PC-3 (cell line): ENCODE data around the gene GORAB. TPM values are rescaled to one million over a fixed set of nuclear protein-coding genes. Genes with fewer than 3 reads are reported as not detected.

Source experiments
- ATAC-seq: fragments of 200-7000 bp; cut with Tn5 transposase; 2 replicates; pipeline ENCODE4 v1.9.1; 2020; ENCODE audit warnings: mild to moderate bottlenecking, moderate library complexity
- BruUV-seq: library from RNA; stranded (reverse); fragments of 400-500 nt; replicated peaks from 2 replicates; lab custom pipeline; 2021; lab: Mats Ljungman, UMichigan
- CTCF ChIA-PET: fragments of 300-600 bp; sonication (Branson Sonifier 250); formaldehyde crosslinking; loops from one replicate; lab custom pipeline; 2022; ENCODE audit warnings: antibody characterized with exemption; lab: Charles Lee
- POLR2A ChIA-PET: fragments of 300-600 bp; sonication (Branson Sonifier 250); formaldehyde crosslinking; loops from one replicate; lab custom pipeline; 2022; ENCODE audit warnings: antibody characterized with exemption; ENCODE audit not compliant: unreplicated experiment; lab: Charles Lee
- DNase-seq: peaks from one replicate; pipeline ENCODE4 v3.0.0-alpha.2; 2015
- H2AFZ ChIP-seq: fragments of 300-600 bp; sonication (generic); 2 replicates; pipeline ENCODE4 v1.6.0; 2016; ENCODE audit warnings: antibody characterized with exemption, low read length
- H3F3A ChIP-seq: fragments of 300-600 bp; sonication (generic); one replicate; pipeline ENCODE4 v1.6.0; 2017; ENCODE audit warnings: antibody characterized with exemption, low read length, control low read depth, mild to moderate bottlenecking; ENCODE audit not compliant: unreplicated experiment
- H3K27ac ChIP-seq: fragments of 300-600 bp; sonication (generic); 2 replicates; pipeline ENCODE4 v1.5.1; 2016; ENCODE audit warnings: mild to moderate bottlenecking, low read length
- H3K27me3 ChIP-seq: fragments of 300-600 bp; sonication (generic); 2 replicates; pipeline ENCODE4 v1.6.1; 2016; ENCODE audit warnings: low read length, mixed read lengths
- H3K36me3 ChIP-seq: fragments of 300-600 bp; sonication (generic); 2 replicates; pipeline ENCODE4 v1.6.1; 2016; ENCODE audit warnings: low read depth, mixed run types, low read length, mixed read lengths
- H3K4me1 ChIP-seq: fragments of 300-600 bp; sonication (generic); 2 replicates; pipeline ENCODE4 v1.5.1; 2016; ENCODE audit warnings: low read length; ENCODE audit not compliant: insufficient read depth
- H3K4me2 ChIP-seq: fragments of 300-600 bp; sonication (generic); 2 replicates; pipeline ENCODE4 v1.6.0; 2016; ENCODE audit warnings: low read length
- H3K4me3 ChIP-seq: fragments of 300-600 bp; sonication (generic); 2 replicates; pipeline ENCODE4 v1.5.1; 2016; ENCODE audit warnings: mild to moderate bottlenecking, low read length, mixed read lengths
- H3K79me2 ChIP-seq: fragments of 300-600 bp; sonication (generic); 2 replicates; pipeline ENCODE4 v1.6.1; 2017; ENCODE audit warnings: low read length, mixed read lengths
- H3K9ac ChIP-seq: fragments of 300-600 bp; sonication (generic); 2 replicates; pipeline ENCODE4 v1.6.0; 2016; ENCODE audit warnings: mild to moderate bottlenecking, low read length
- H3K9me2 ChIP-seq: fragments of 300-600 bp; sonication (generic); replicated peaks from 2 replicates; pipeline ENCODE4 v1.6.1; 2016; ENCODE audit warnings: mixed run types, low read length, mixed read lengths
- H3K9me3 ChIP-seq: fragments of 300-600 bp; sonication (generic); 2 replicates; pipeline ENCODE4 v1.6.1; 2016; ENCODE audit warnings: low read length, mixed read lengths
- H4K20me1 ChIP-seq: fragments of 300-600 bp; sonication (generic); 2 replicates; pipeline ENCODE4 v1.6.1; 2016; ENCODE audit warnings: low read length, mixed read lengths
- EZH2 ChIP-seq: fragments of 300-600 bp; sonication (generic); IDR thresholded peaks from one replicate; pipeline ENCODE4 v1.6.1; 2017; ENCODE audit warnings: antibody characterized with exemption, mild to moderate bottlenecking, low read length; ENCODE audit not compliant: unreplicated experiment
- EZH2phosphoT487 ChIP-seq: fragments of 300-600 bp; sonication (generic); IDR thresholded peaks from 2 replicates; pipeline ENCODE4 v1.6.1; 2018; ENCODE audit warnings: mild to moderate bottlenecking, antibody characterized with exemption, low read length, borderline replicate concordance
- intact Hi-C: fragments of 100-400 bp; cut with micrococcal nuclease; formaldehyde crosslinking; loops from 2 replicates; pipeline ENCODE4 v1.9.0; 2023
- total RNA-seq: library from RNA; depleted of rRNA; stranded (reverse); fragments of >200 nt; gene quantifications from 2 replicates; pipeline ENCODE4 v1.2.3, GENCODE V29; 2014
- TF ChIP-seq, protein P1 (sequence below): fragments of 300-600 bp; sonication (generic); conservative IDR thresholded peaks from 2 replicates; pipeline ENCODE4 v1.5.1; 2017; ENCODE audit warnings: antibody characterized with exemption, low read depth, mild to moderate bottlenecking, low read length

Gene GORAB
- total RNA-seq, 1 experiment from 2014 or later: 23.2 TPM

DNA sequence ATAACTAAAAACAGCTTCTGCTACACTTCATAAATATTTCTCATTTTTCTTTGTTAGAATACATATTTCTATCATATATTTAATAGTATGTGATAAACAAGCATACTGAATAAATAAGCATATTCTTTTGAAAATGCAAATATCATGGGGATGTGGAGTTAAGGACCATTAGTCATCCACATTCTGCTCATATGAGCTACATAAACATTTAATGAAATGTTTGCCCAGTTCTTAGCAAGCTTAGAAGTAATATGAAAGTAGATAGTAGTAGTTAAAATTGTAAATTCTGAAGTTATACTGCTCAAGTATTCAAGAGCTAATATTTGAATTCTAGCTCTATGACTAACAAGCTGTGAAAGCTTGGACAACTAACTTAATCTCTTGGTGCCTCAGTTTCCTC lies 10.1 kb upstream of the GORAB start:
- H3K9me3 ChIP-seq: no peaks in the 10 kb centered on the region
- peaks cover 19% of the 10 kb centered on the region; the same call in 1 of the 2 replicates for H3K4me1 ChIP-seq
- H3K36me3 ChIP-seq: no peaks in the 10 kb centered on the region
- TF ChIP-seq EZH2phosphoT487: no peak
- TF ChIP-seq EZH2: no peak
- TF ChIP-seq, protein P1, sequence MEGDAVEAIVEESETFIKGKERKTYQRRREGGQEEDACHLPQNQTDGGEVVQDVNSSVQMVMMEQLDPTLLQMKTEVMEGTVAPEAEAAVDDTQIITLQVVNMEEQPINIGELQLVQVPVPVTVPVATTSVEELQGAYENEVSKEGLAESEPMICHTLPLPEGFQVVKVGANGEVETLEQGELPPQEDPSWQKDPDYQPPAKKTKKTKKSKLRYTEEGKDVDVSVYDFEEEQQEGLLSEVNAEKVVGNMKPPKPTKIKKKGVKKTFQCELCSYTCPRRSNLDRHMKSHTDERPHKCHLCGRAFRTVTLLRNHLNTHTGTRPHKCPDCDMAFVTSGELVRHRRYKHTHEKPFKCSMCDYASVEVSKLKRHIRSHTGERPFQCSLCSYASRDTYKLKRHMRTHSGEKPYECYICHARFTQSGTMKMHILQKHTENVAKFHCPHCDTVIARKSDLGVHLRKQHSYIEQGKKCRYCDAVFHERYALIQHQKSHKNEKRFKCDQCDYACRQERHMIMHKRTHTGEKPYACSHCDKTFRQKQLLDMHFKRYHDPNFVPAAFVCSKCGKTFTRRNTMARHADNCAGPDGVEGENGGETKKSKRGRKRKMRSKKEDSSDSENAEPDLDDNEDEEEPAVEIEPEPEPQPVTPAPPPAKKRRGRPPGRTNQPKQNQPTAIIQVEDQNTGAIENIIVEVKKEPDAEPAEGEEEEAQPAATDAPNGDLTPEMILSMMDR: no peak
- no peak overlapping the region for H3K4me2 ChIP-seq
- CTCF ChIA-PET: no interaction called here
- no peak overlapping the region for H3K27ac ChIP-seq
- POLR2A ChIA-PET: interaction anchor here (1.0 kb wide), 1 partner anchor 10 kb away, joined by 3 read pairs; the partner anchor contains the start of gene GORAB
- ATAC-seq: peak; percentile 18; the same call in 1 of the 2 replicates
- no peak overlapping the region for H2AFZ ChIP-seq
- H3K4me3 ChIP-seq: no peak overlapping the region
- intact Hi-C loops: no loop called here
- no peaks in the 10 kb centered on the region for H3F3A ChIP-seq
- DNase-seq: no peak
- no peaks in the 10 kb centered on the region for H3K79me2 ChIP-seq
- peaks cover 24% of the 10 kb centered on the region for H3K27me3 ChIP-seq
- H3K9me2 ChIP-seq: no peaks in the 10 kb centered on the region
- H4K20me1 ChIP-seq: no peaks in the 10 kb centered on the region
- BruUV-seq: no TSS peak
- no peak overlapping the region for H3K9ac ChIP-seq

DNA sequence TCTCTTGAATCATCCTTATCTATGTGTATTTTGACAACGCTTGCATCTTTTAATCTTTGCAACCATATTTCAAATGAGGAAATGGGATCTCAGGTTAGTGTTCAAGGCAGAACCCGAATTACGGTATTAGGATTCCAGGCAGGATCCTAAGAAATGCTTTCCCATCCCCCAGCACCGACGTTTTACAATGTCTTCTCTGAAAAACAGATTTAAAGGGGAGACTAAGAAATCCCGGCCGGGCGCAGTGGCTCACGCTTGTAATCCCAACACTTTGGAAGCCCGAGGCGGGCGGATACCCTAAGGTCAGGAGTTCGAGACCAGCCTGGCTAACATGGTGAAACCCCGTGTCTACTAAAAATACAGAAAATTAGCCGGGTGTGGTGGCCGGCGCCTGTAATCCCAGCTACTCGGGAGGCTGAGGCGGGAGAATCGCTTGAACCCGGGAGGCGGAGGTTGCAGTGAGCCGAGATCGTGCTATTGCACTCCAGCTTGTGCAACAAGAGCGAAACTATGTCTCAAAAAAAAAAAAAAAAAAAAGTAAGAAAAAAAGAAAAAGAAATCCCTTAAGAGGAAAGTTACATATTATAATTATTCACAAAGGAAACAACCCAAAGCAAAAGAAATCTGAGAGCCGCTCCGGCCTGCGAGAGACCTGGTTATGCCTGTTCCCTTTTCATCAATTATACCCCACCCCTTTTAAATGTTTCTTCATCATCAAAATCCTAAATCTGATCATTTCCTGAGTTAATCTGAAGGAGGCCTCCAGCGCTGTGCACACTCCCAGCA lies 801 bp upstream of the GORAB start:
- no peak for TF ChIP-seq EZH2
- TF ChIP-seq, protein P1: no peak
- no peaks in the 10 kb centered on the region for H3K9me3 ChIP-seq
- peak overlapping the region; percentile 88 for H3K4me2 ChIP-seq
- H3K9me2 ChIP-seq: no peaks in the 10 kb centered on the region
- peaks cover 9% of the 10 kb centered on the region; the same call in 1 of the 2 replicates for H3K27me3 ChIP-seq
- peaks cover under 1% of the 10 kb centered on the region; the same call in 1 of the 2 replicates for H3K36me3 ChIP-seq
- H2AFZ ChIP-seq: peak overlapping the region; percentile 95
- POLR2A ChIA-PET: interaction anchor here (0.6 kb wide), 1 partner anchor 57 kb away, joined by 19 read pairs; no protein-coding TSS in a partner anchor
- H3F3A ChIP-seq: no peaks in the 10 kb centered on the region
- peaks cover 19% of the 10 kb centered on the region for H3K4me1 ChIP-seq
- peaks cover 40% of the 10 kb centered on the region for H3K79me2 ChIP-seq
- peak overlapping the region; percentile 81 for H3K27ac ChIP-seq
- peak overlapping the region; percentile 72 for H3K4me3 ChIP-seq
- intact Hi-C loops: loop anchor here (5.0 kb wide), 2 partner anchors 519 to 599 kb away; no protein-coding TSS in a partner anchor
- ATAC-seq (no peak), DNase-seq (no peak)
- CTCF ChIA-PET: no interaction called here
- BruUV-seq: TSS peak; percentile 90
- H4K20me1 ChIP-seq: 0 out of 2 replicates have a peak, but pooled peaks cover 4% of the 10 kb centered on the region
- H3K9ac ChIP-seq: peak overlapping the region; percentile 92
